CD14-positive monocyte (primary cell): ENCODE results near the gene NUP205. TPM values are rescaled to one million over a fixed set of nuclear protein-coding genes. Genes with fewer than 3 reads are reported as not detected.
A peak's percentile ranks its signal among the peaks of the same experiment; 100 is the strongest.

ENCODE experiments used
- DNase-seq, 3 donors: peaks; one replicate each; pipeline ENCODE4 v3.0.0-alpha.2; 2011 to 2022
- H2AFZ ChIP-seq: 2 replicates; pipeline ENCODE4 v1.6.0; 2012; ENCODE audit warnings: mild to moderate bottlenecking, low read depth, low read length, inconsistent platforms; ENCODE audit not compliant: insufficient read depth, poor library complexity, severe bottlenecking
- H3K27ac ChIP-seq, 2 donors: 1 replicate in 1 of 2; 2 replicates in 1 of 2; pipeline ENCODE4 v1.5.1; 2012 to 2013; ENCODE audit warnings: low read length in 2 of 2, control low read depth in 1 of 2, inconsistent platforms in 1 of 2, low read depth in 1 of 2, mild to moderate bottlenecking in 1 of 2
- H3K27me3 ChIP-seq, 2 donors: one replicate each; pipeline versions ENCODE4 v1.6.0 to v1.6.1; 2011 to 2013; ENCODE audit warnings: low read length in 2 of 2; ENCODE audit not compliant: control insufficient read depth in 2 of 2, insufficient read depth in 2 of 2
- H3K36me3 ChIP-seq, 2 donors: replicated peaks in 1 of 2; 1 replicate in 1 of 2; 2 replicates in 1 of 2; pipeline versions ENCODE4 v1.5.1 to v1.6.1; 2012 to 2013; ENCODE audit warnings: low read length in 2 of 2, control low read depth in 1 of 2, inconsistent platforms in 1 of 2, mild to moderate bottlenecking in 1 of 2; ENCODE audit not compliant: insufficient read depth in 2 of 2, control insufficient read depth in 1 of 2
- H3K4me1 ChIP-seq, 2 donors: 1 replicate in 1 of 2; 2 replicates in 1 of 2; pipeline versions ENCODE4 v1.5.1 to v1.6.1; 2012 to 2013; ENCODE audit warnings: low read length in 2 of 2, control low read depth in 1 of 2, inconsistent platforms in 1 of 2, mild to moderate bottlenecking in 1 of 2, moderate library complexity in 1 of 2; ENCODE audit not compliant: insufficient read depth in 2 of 2, control insufficient read depth in 1 of 2
- H3K4me2 ChIP-seq: replicated peaks from 2 replicates; pipeline ENCODE3; 2012; ENCODE audit warnings: low read length, moderate library complexity, mild to moderate bottlenecking; ENCODE audit not compliant: poor library complexity, severe bottlenecking; ENCODE audit errors: extremely low read depth
- H3K4me3 ChIP-seq, 3 experiments: fragments of 200-600 bp in 1 of 3; sonication (generic) in 1 of 3; replicated peaks in 1 of 3; 1 replicate in 2 of 3; 2 replicates in 1 of 3; pipeline ENCODE4 v1.5.1; 2011 to 2013; ENCODE audit warnings: low read length in 3 of 3, mild to moderate bottlenecking in 3 of 3, control low read depth in 2 of 3, low read depth in 2 of 3, inconsistent platforms in 1 of 3, moderate library complexity in 1 of 3
- H3K79me2 ChIP-seq: 2 replicates; pipeline ENCODE4 v1.6.0; 2012; ENCODE audit warnings: mild to moderate bottlenecking, control low read depth, inconsistent platforms, low read length, moderate library complexity; ENCODE audit not compliant: insufficient read depth
- H3K9ac ChIP-seq: 2 replicates; pipeline ENCODE4 v1.6.0; 2017; ENCODE audit warnings: low read length, mild to moderate bottlenecking; ENCODE audit not compliant: insufficient read depth, poor library complexity, severe bottlenecking
- H3K9me3 ChIP-seq, 2 donors: replicated peaks in 1 of 2; 1 replicate in 1 of 2; 2 replicates in 1 of 2; pipeline versions ENCODE4 v1.5.1 to v1.6.1; 2012 to 2013; ENCODE audit warnings: low read length in 2 of 2, control low read depth in 1 of 2; ENCODE audit not compliant: control insufficient read depth in 1 of 2, insufficient read depth in 1 of 2
- H4K20me1 ChIP-seq: 2 replicates; pipeline ENCODE4 v1.6.0; 2012; ENCODE audit warnings: mild to moderate bottlenecking, low read length, control low read depth, moderate library complexity; ENCODE audit not compliant: insufficient read depth
- H3K27ac Mint-ChIP-seq, 7 donors: one replicate each; pipeline ENCODE4 v1.8.0; 2020; ENCODE audit warnings: mild to moderate bottlenecking in 7 of 7, mixed read lengths in 7 of 7, moderate library complexity in 6 of 7, inconsistent platforms in 2 of 7
- H3K27me3 Mint-ChIP-seq, 3 donors: one replicate each; pipeline ENCODE4 v1.8.0; 2021 to 2022; ENCODE audit warnings: low read depth in 3 of 3, mild to moderate bottlenecking in 3 of 3, mixed read lengths in 3 of 3, moderate library complexity in 3 of 3, inconsistent platforms in 1 of 3
- H3K36me3 Mint-ChIP-seq, 2 donors: one replicate each; pipeline ENCODE4 v1.8.0; 2020; ENCODE audit warnings: mixed read lengths in 2 of 2, inconsistent platforms in 1 of 2, mild to moderate bottlenecking in 1 of 2
- H3K4me1 Mint-ChIP-seq: one replicate; pipeline ENCODE4 v1.8.0; 2020; ENCODE audit warnings: mild to moderate bottlenecking, mixed read lengths
- H3K4me3 Mint-ChIP-seq, 2 donors: one replicate each; pipeline ENCODE4 v1.8.0; 2020; ENCODE audit warnings: mild to moderate bottlenecking in 2 of 2, mixed read lengths in 2 of 2, moderate library complexity in 1 of 2
- H3K9me3 Mint-ChIP-seq, 7 donors: one replicate each; pipeline ENCODE4 v1.8.0; 2020 to 2022; ENCODE audit warnings: mixed read lengths in 7 of 7, mild to moderate bottlenecking in 6 of 7, moderate library complexity in 6 of 7, inconsistent platforms in 2 of 7
- CTCF ChIP-seq: fragments of 200-600 bp; IDR thresholded peaks from one replicate; pipeline ENCODE4 v1.8.0; 2022; ENCODE audit warnings: antibody characterized with exemption, mild to moderate bottlenecking
- WGBS: methylation state at CpG from one replicate; pipeline ENCODE4 v1.1.5; 2013; ENCODE audit warnings: missing lambda C conversion rate; ENCODE audit not compliant: insufficient coverage; 5-methylcytosine and 5-hydroxymethylcytosine counted together
- intact Hi-C, 2 donors: fragments of 100-400 bp; cut with micrococcal nuclease; formaldehyde crosslinking; loops; one replicate each; pipeline versions ENCODE4 v1.15.0 to v1.15.1; 2023
- polyA plus RNA-seq, 3 donors: library from polyadenylated mRNA; depleted of rRNA in 1 of 3; unstranded in 2 of 3; stranded (reverse) in 1 of 3; fragments of 300-500 nt in 2 of 3; fragments of >200 nt in 1 of 3; fragmentation: Illumina TruSeq in 2 of 3; gene quantifications; 1 replicate in 2 of 3; 2 replicates in 1 of 3; pipeline ENCODE4 v1.2.3, GENCODE V29; 2012 to 2021

The NUP205 gene
- polyA plus RNA-seq, 3 donors = 10.9 to 15.2 (median 13.7) TPM

GRCh38 chr7:135644154-135644553, 86.4 kb downstream of the NUP205 start:
- Mint-ChIP-seq H3K9me3 (no peaks in the 10 kb centered on the region), H3K36me3 (peaks cover 69 to 75% of the 10 kb centered on the region in 2 donors), H3K4me3 (no peak overlapping the region), H3K4me1 (no peaks in the 10 kb centered on the region), H3K27ac (peak overlapping the region in 1 of 7 donors; percentile 8), H3K27me3 (no peaks in the 10 kb centered on the region)
- Histone ChIP-seq H3K27me3 (no peaks in the 10 kb centered on the region), H3K79me2 (no peaks in the 10 kb centered on the region), H3K9ac (no peak overlapping the region), H4K20me1 (no peaks in the 10 kb centered on the region), H3K4me2 (no peak overlapping the region), H3K4me1 (no peaks in the 10 kb centered on the region), H3K36me3 (peaks cover 71 to 98% of the 10 kb centered on the region in 2 donors), H2AFZ (no peak overlapping the region), H3K4me3 (no peak overlapping the region), H3K9me3 (no peaks in the 10 kb centered on the region), H3K27ac (peak overlapping the region in 1 of 2 donors; percentile 0)
- no CpG with 5 or more reads among the region's 3 CpGs for WGBS
- intact Hi-C loops = loop anchor here in 1 of 2 donors (10.0 kb wide), 1 partner anchor 359 kb away; no protein-coding TSS in a partner anchor
- no peak for TF ChIP-seq CTCF
- no peak for DNase-seq

DNA sequence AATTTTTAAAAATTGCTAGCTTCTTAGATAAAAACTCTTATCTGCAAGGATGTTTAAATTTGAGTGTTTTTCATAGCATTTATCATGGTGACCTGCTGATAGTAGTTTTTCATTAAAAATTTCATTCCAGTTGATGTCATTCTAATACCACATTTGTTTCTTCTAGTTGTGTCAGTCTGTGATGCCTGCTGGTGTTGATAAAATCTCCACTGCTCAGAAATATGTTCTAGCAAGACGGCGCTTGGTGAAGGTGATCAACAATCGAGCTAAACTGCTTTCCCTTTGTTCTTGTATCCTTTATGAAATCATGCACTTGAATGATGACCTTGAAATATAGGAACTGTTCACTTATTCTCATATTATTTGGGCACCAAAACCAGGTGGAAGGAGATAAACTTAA, 87.0 kb downstream of the NUP205 start:
- Mint-ChIP-seq H3K36me3 (peaks cover 66 to 75% of the 10 kb centered on the region in 2 donors), H3K9me3 (no peaks in the 10 kb centered on the region), H3K27me3 (no peaks in the 10 kb centered on the region), H3K27ac (no peak overlapping the region), H3K4me3 (no peak overlapping the region), H3K4me1 (no peaks in the 10 kb centered on the region)
- Histone ChIP-seq H3K9ac (no peak overlapping the region), H3K27ac (no peak overlapping the region), H3K27me3 (no peaks in the 10 kb centered on the region), H3K4me2 (no peak overlapping the region), H2AFZ (no peak overlapping the region), H4K20me1 (no peaks in the 10 kb centered on the region), H3K79me2 (no peaks in the 10 kb centered on the region), H3K4me3 (no peak overlapping the region), H3K4me1 (no peaks in the 10 kb centered on the region), H3K36me3 (peaks cover 70 to 98% of the 10 kb centered on the region in 2 donors), H3K9me3 (no peaks in the 10 kb centered on the region)
- DNase-seq = no peak
- WGBS = no CpG with 5 or more reads among the region's 3 CpGs
- TF ChIP-seq CTCF = no peak
- intact Hi-C loops = loop anchor here (5.0 to 10.0 kb wide), 2 partner anchors 360 to 362 kb away; no protein-coding TSS in a partner anchor
